ENCODE results near the gene MYO10.

MYO10 gene

DNA sequence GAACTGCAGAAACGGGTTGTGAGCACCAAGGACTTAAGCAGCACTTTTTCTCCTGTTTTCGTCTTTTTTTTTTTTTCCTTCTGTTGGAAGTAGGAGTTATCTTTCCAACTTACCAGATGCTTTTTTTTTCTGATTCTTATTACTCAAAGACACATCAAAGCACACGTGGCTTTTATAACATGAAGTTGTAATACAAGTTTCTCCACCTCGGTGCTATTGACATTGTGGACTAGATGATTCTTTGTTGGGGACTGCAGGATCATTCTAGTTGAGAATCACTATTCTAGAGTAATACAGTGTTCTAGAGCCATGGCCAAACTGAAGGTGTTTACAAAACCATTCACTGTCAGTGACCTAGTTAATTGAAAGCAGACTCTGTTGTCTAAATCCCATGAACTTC is 51.5 kb downstream of the MYO10 start:
- Histone ChIP-seq H3K4me3 (ENCODE audit: low read depth, low read length) (no peak overlapping the region), H3K36me3 (ENCODE audit: control insufficient read depth, insufficient read depth, low read length) (no peaks in the 10 kb centered on the region), H3K27me3 (ENCODE audit: control insufficient read depth, insufficient read depth, low read length) (no peaks in the 10 kb centered on the region), H3K9me3 (ENCODE audit: control insufficient read depth, low read length) (no peaks in the 10 kb centered on the region), H2AFZ (no peak overlapping the region), H3K9ac (no peak overlapping the region), H3K4me1 (peaks cover under 1% of the 10 kb centered on the region), H3K4me2 (ENCODE audit: low read length) (no peak overlapping the region), H3K79me2 (no peaks in the 10 kb centered on the region), H3K27ac (no peak overlapping the region)
- TF ChIP-seq, protein P1, sequence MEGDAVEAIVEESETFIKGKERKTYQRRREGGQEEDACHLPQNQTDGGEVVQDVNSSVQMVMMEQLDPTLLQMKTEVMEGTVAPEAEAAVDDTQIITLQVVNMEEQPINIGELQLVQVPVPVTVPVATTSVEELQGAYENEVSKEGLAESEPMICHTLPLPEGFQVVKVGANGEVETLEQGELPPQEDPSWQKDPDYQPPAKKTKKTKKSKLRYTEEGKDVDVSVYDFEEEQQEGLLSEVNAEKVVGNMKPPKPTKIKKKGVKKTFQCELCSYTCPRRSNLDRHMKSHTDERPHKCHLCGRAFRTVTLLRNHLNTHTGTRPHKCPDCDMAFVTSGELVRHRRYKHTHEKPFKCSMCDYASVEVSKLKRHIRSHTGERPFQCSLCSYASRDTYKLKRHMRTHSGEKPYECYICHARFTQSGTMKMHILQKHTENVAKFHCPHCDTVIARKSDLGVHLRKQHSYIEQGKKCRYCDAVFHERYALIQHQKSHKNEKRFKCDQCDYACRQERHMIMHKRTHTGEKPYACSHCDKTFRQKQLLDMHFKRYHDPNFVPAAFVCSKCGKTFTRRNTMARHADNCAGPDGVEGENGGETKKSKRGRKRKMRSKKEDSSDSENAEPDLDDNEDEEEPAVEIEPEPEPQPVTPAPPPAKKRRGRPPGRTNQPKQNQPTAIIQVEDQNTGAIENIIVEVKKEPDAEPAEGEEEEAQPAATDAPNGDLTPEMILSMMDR (IDR thresholded peaks at IDR 0.05) = no peak

DNA sequence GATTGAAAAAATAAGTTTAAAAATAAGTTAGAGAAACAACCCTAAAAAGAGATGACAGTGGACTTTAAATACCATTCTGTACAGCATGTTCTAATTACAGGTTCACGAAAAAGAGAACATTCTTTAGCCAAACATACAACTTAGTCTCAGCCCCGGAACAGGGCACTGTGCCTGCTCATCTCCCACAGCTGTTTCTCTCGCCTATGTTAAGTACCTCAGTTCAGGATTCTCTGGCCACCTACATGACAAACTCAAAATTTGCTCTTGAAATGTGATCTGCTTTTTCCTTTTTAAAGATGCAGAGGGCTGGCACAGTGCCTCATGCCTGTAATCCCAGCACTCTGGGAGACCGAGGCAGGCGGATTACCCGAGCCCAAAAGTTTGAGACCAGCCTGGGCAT is 52.3 kb downstream of the MYO10 start:
- Histone ChIP-seq H3K4me3 (ENCODE audit: low read depth, low read length) (no peak overlapping the region), H3K36me3 (ENCODE audit: control insufficient read depth, insufficient read depth, low read length) (no peaks in the 10 kb centered on the region), H3K9ac (no peak overlapping the region), H3K27ac (no peak overlapping the region), H3K9me3 (ENCODE audit: control insufficient read depth, low read length) (no peaks in the 10 kb centered on the region), H3K4me2 (ENCODE audit: low read length) (no peak overlapping the region), H2AFZ (no peak overlapping the region), H3K4me1 (no peaks in the 10 kb centered on the region), H3K27me3 (ENCODE audit: control insufficient read depth, insufficient read depth, low read length) (no peaks in the 10 kb centered on the region), H3K79me2 (no peaks in the 10 kb centered on the region)
- TF ChIP-seq, protein P1 (IDR thresholded peaks at IDR 0.05) = no peak

DNA sequence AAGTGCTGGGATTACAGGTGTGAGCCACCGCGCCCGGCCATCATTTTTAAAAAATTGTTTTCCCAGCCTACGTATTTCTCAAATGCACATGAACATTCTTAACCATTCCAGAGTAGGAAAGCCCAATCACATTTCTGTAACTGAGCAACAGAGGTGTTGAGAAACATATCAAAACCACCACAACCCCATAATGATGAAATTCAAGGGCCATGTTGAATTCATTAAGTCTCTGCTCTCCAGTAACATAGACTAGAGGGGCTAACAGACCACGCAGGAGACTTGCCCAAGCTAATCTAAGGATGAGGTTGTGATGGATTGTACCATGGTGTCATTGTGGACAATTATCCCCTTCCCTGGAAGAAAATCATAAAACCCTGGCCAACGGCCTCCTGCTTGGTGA is 52.9 kb downstream of the MYO10 start:
- Histone ChIP-seq H3K4me1 (no peaks in the 10 kb centered on the region), H3K9ac (no peak overlapping the region), H3K79me2 (no peaks in the 10 kb centered on the region), H3K36me3 (ENCODE audit: control insufficient read depth, insufficient read depth, low read length) (no peaks in the 10 kb centered on the region), H3K4me3 (ENCODE audit: low read depth, low read length) (no peak overlapping the region), H3K27me3 (ENCODE audit: control insufficient read depth, insufficient read depth, low read length) (no peaks in the 10 kb centered on the region), H3K4me2 (ENCODE audit: low read length) (no peak overlapping the region), H2AFZ (no peak overlapping the region), H3K9me3 (ENCODE audit: control insufficient read depth, low read length) (no peaks in the 10 kb centered on the region), H3K27ac (no peak overlapping the region)
- TF ChIP-seq, protein P1 (IDR thresholded peaks at IDR 0.05) = no peak

DNA sequence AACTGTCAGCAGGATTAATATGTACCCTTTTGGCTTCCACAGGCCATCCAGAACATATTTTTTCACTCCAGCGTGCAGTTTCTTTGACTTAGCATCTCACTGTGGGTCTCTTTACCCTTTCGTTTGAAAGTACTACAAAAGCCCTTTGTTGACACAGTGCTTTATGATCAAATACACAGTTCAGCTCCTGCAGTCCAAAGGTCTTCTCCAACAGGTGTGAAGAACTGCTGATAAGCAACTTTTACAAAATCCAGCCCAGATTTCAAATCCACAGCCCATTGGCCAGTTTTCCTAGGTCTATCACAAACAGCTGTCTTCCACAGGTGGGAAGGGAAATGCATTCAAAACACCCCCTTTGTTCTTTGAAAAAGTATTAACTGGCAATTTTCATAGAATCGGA is 54.8 kb downstream of the MYO10 start:
- Histone ChIP-seq H3K36me3 (ENCODE audit: control insufficient read depth, insufficient read depth, low read length) (no peaks in the 10 kb centered on the region), H3K4me3 (ENCODE audit: low read depth, low read length) (no peak overlapping the region), H3K9me3 (ENCODE audit: control insufficient read depth, low read length) (no peaks in the 10 kb centered on the region), H3K27me3 (ENCODE audit: control insufficient read depth, insufficient read depth, low read length) (no peaks in the 10 kb centered on the region), H3K79me2 (no peaks in the 10 kb centered on the region), H3K27ac (no peak overlapping the region), H3K4me2 (ENCODE audit: low read length) (no peak overlapping the region), H2AFZ (no peak overlapping the region), H3K9ac (no peak overlapping the region), H3K4me1 (no peaks in the 10 kb centered on the region)
- TF ChIP-seq, protein P1 (IDR thresholded peaks at IDR 0.05) = no peak

DNA sequence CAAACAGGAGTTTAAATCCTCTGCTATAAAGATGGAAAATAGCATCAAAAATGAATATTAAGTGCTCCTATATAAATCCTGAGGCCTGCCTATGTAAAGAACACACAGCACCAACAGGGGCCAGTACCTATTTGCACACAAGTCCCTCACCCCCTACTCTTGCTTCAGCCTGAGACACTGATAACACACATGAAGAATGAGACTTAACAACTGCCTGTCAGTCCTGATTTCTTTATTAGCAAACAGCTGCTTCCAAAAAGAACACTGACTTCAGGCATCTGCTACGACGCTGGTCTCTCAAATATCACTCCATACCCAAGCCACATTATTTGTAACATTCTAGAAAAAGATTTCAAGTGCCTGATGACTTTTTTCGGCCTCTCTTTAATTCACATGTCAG is 55.5 kb downstream of the MYO10 start:
- no peak overlapping the region for H3K27ac ChIP-seq
- TF ChIP-seq, protein P1 (IDR thresholded peaks at IDR 0.05) = no peak
- no peak overlapping the region for H2AFZ ChIP-seq
- H3K4me2 ChIP-seq (ENCODE audit: low read length) = no peak overlapping the region
- no peak overlapping the region for H3K9ac ChIP-seq
- H3K79me2 ChIP-seq = no peaks in the 10 kb centered on the region
- H3K4me3 ChIP-seq (ENCODE audit: low read depth, low read length) = no peak overlapping the region
- H3K9me3 ChIP-seq (ENCODE audit: control insufficient read depth, low read length) = no peaks in the 10 kb centered on the region
- no peaks in the 10 kb centered on the region for H3K27me3 ChIP-seq (ENCODE audit: control insufficient read depth, insufficient read depth, low read length)
- no peaks in the 10 kb centered on the region for H3K4me1 ChIP-seq
- no peaks in the 10 kb centered on the region for H3K36me3 ChIP-seq (ENCODE audit: control insufficient read depth, insufficient read depth, low read length)
